HL-60 (cell line): ENCODE data around the gene ALOX12B.

Source experiments
- CTCF ChIP-seq: IDR thresholded peaks from one replicate; pipeline ENCODE4 v1.5.1; 2011; ENCODE audit warnings: low read length, control low read depth, inconsistent platforms; ENCODE audit not compliant: insufficient read depth
- GABPA ChIP-seq: IDR thresholded peaks from 2 replicates; pipeline ENCODE4 v1.6.1; 2012; ENCODE audit warnings: low read depth
- POLR2AphosphoS5 ChIP-seq: IDR thresholded peaks from 2 replicates; pipeline ENCODE4 v1.6.1; 2012; ENCODE audit warnings: low read depth
- REST ChIP-seq: IDR thresholded peaks from 2 replicates; pipeline ENCODE4 v1.6.1; 2012; ENCODE audit warnings: low read depth; ENCODE audit not compliant: insufficient replicate concordance
- SPI1 ChIP-seq: IDR thresholded peaks from 2 replicates; pipeline ENCODE4 v1.6.1; 2012; ENCODE audit warnings: low read depth, mild to moderate bottlenecking, borderline replicate concordance

GRCh38 chr17:8116776-8117175, 29.3 kb upstream of the ALOX12B start:
- no peak for TF ChIP-seq CTCF
- no peak for TF ChIP-seq GABPA
- no peak for TF ChIP-seq REST
- TF ChIP-seq POLR2AphosphoS5, result no peak
- TF ChIP-seq SPI1, result no peak
